CD4-positive, alpha-beta T cell treated with Interleukin-4 for 4 hours (primary cell): ENCODE measurements around the gene SLC13A4.
"Not testable (repeated sequence)": the region's sequence is repeated elsewhere in the genome, so short reads cannot be mapped to it uniquely, and the experiment has no call there.

Source experiments
- DNase-seq: peaks from one replicate; pipeline ENCODE4 v3.0.0-alpha.2; 2020

The SLC13A4 gene, protein sequence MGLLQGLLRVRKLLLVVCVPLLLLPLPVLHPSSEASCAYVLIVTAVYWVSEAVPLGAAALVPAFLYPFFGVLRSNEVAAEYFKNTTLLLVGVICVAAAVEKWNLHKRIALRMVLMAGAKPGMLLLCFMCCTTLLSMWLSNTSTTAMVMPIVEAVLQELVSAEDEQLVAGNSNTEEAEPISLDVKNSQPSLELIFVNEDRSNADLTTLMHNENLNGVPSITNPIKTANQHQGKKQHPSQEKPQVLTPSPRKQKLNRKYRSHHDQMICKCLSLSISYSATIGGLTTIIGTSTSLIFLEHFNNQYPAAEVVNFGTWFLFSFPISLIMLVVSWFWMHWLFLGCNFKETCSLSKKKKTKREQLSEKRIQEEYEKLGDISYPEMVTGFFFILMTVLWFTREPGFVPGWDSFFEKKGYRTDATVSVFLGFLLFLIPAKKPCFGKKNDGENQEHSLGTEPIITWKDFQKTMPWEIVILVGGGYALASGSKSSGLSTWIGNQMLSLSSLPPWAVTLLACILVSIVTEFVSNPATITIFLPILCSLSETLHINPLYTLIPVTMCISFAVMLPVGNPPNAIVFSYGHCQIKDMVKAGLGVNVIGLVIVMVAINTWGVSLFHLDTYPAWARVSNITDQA

DNA sequence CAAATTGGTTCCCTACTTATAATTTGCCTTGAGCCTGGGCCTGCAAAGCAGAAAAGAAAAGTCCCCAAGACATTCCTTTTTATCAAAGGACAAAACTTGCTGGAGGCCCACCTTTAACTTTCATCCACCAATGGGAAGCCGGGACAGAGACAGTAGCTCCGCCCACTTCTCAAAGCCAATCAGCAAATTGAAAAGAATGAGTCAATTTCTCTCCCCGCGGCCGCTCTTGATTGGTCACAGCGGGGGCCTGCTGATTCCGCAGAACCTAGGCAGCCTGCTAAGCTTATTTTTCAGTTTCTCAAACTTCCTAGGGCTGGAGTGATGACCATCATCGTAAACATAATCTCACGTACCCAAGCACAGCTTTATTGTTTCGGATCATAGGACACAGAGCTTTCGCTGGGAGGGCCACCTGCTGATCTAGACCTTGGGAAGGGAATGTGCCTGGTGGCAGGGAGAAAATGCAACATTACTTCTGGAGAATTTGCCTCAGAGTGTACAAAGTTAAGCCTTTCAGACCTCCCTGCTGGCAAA is at the start of gene SLC13A4:
Gene SLC13A4, minus strand, starts transcription at position 51 of the 534 bp plus-strand sequence. CDS start 690 bp downstream, outside the sequence.
- DNase-seq, result no peak

DNA sequence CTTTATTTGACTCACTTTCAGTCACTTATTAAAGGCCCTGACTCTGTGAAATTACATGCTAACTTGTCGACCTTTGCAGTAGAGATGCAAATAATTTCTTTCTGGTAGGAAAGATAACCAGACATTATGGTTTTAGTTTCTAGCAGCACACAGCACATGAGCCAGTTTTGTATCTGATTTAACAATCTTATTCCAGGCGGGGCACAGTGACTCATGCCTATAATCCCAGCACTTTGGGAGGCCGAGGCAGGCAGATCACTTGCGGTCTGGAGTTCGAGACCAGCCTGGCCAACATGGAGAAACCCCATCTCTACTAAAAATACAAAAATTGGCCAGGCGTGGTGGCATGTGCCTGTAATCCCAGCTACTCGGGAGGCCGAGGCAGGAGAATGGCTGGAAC is 47.9 kb upstream of the SLC13A4 start:
- DNase-seq, result not testable (repeated sequence)

DNA sequence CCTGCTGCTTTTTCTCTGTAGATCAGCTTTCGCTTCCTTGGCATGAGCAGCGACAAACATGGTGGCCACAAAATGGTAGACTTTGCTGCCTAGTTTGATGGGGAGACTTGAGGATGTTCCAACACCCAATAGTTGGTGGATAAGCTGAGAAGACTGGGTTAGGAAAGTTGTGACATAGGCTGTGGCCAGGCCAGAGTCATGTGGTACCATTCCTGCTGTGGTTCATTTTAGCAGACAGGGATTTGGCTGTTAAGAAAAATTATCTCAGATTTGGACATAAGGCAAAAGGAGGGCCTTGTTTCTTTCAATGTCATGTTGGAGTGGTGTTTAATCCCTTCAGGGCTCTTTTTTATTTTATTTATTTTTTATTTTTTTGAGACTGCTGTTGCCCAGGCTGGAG is 47.2 kb upstream of the SLC13A4 start:
- DNase-seq, result no peak

DNA sequence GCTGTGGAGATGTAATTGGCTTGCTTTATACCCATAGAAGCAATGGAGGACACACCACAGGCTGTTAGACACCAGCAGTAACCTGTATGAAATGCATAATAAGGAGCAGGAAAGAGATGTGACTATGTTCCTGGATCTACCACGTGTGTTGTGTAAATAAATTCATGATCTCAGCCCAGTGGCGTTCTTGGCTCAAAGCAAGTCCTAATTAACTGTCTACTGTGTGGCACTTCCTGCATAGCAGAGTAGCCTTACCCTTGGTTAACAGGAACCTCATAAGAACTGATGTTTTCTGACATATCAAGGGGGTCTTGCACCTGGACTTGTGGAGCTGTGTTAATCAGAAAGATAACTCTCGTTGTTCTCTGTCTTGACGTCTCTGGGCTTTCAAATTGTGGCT is 46.3 kb upstream of the SLC13A4 start:
- DNase-seq, result no peak

DNA sequence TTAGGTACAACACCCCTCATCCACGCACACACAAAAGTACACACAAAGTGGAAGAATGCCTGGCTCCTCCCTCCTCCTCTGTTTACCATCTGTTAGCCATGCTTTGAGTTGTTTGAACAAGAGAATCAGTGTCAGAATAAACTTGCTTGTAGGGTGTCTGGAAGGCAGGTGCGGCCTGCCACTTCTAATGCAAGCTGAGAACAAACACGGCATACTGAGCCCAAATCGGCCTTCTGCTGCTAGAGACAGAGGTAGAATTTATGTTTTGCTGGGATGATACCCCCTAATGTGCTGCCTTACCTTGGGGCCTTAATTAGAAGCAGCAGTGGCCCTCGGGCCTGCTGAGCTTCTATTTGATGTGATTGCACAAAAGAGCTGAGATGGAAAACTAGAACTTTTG is 45.5 kb upstream of the SLC13A4 start:
- DNase-seq, result no peak

DNA sequence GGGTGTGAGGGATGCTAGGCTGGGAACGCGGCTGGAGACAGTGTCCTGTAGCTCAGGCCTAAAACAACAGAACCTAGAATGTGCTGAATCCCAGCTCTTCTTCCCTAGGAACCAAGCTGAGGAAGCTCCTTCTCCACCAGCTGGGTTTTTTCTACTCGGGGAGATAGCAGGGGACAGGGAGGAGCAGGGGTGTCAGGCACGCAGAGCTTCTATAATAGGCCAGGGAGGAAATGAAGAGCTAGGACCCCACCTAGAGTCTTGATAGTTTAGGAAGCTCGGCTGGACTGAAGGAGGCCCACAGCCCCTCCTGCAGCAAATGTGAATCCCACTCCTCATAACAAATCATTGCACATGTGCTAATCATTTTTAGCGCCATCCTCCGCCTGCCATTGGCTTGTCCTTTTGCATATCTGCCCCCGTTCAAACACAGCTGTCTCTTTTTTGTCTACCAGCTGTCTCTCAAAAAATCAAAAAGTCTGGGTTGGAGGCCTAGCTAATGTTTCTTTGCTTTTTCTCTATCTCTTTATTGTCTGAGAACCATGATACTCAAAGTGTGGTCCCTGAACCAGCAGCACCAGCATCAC is 44.7 kb upstream of the SLC13A4 start:
- no peak for DNase-seq

DNA sequence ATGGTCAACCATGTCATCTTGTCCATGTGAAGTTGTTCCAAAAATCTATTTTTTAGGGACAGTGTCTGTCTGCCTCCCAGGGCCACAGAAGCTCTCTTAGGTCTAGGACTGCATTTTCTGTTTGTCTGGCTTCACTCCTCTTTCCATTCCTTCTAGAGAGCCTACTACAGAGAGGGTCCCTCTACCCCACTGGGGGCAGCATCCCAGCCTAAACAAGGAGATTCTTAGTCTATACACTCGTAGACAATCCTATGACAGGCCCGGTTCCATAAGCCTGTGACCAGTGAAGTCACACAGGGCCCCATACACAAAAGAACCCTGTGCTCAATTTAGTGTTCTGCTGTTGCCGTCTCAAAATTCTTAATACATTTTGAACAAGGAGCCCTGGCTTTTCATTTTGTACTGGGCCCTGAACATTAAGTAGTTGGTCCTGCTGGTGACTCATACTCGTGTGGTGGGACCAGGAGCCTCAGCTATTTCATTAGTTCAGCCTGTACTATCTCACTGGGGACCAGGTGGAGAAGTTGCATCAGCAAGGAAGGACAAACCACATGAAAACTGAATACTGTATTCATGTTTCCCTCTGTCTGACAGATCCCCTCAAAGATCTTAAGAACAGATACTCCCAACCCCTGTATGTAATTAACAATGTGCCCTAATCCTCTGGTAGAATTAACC is 44.1 kb upstream of the SLC13A4 start:
- DNase-seq, result no peak

DNA sequence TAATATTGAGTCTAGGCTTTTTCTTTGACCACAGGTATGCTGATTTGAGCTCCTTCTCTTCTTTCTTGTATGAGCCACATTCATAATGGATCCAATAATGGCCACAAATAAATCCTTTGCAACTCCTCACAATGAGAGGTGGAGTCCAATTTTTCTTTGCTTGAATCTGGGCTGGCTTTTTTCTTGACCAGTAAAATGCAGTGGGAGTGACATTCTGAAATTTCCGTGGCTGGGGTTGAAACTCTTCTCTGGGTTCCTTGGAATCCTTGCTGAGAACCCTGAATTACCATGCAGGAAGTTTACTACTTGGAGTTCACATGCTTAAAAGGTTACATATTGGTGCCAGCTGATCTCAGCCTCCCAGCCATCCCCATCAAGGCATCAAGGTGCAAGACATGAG is 43.1 kb upstream of the SLC13A4 start:
- no peak for DNase-seq

DNA sequence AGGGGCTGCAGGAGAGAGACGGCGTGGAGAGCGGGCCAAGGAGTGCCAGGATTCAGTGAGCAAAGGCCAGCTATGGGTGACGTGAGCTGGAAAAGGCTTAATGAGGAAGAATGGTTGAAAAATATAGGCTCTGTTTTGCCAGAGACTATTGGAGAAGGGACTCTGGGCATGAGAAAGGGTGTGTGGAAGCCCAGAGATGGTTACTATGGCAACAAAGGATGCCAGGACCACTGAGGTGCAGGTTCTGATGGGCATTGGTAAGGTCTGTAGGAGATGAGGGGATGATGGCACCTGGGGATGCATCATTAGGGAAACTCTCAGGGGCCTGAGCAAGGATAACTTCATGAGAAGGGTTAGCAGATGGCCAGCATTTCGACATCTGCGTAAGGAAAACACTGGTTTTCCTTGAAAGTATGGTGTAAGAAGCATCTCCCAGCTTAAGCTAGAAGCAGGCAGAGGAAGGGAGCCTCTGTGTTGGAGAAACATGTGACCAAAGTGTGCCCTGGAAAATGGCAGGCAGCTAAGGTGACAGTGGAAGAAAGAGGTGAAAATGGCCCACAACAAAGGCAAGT is 42.2 kb upstream of the SLC13A4 start:
- no peak for DNase-seq

DNA sequence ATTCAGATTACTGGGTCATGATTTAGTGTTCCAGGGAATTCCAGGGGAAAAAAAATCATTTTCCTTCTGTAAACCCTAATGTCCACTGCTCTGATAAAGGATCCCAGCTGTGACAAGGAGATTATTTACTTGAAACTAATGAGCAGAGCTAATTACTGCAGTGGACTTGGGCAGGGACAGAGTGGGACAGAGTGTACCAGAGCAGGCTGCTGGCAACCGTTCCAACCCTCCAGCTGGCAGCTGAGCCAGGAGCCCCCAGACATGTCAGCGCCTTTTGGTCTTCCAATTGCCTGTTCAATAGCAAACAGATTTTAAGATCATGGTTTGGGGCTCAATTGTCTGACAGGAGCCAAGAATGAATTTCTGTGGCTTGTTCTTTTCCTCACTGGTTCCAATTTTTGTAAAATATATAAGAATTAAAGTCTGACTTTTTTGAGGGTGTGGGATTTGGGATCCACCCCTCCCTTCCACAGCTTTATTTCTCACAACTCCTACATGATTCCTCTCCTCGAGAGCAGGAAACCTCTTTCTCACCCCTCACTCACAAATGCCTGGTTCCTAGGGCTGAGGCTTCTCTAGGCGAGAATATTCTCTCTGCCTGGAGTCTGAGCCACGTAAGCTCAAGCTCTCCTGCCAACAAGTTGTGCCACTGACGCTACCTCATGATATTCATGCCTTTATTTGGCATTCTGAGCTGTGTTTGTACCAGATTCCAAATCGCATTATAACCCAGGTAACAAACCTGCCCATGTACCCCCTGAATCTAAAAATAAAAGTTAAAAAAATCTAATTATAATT is 41.2 kb upstream of the SLC13A4 start:
- DNase-seq, result no peak

DNA sequence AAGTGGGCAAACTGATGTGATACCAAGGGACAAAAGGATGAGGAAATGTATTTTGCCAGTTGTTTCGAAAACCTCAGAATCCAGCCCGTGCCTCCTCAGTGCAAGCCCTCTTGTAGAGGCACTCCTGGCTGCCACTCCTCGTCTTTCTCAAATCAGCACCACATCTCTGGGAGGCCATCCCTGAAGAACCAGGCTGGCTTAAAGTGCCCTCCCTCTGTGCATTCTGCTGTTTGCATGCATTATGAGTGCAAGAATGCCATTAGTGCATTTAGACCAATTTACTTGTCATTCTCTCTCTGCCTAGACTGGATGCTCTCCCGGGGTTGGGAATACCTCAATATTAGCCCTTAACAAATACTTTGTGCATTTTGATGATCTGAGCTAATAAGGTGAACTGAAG is 40.5 kb upstream of the SLC13A4 start:
- DNase-seq, result no peak

DNA sequence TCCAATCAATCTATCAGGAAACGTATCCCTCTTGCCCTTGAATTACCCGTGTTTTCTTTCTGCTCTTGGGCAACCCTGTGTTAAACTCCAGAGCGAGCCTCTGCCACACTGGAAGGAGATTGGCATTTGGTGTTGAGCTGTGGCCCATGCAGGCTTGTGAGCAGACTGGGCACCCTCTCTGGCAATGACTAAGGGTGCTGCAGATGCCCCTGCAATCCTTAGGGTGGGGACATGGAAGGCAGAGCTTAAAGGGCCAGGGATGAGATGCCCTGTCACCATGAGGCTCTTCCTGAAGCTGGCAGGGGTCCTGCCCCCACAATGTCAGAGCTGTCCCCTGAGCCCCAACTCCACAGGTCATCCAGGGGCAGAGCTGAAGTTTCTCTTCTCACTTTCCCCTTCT is 40.1 kb upstream of the SLC13A4 start:
- DNase-seq, result no peak

DNA sequence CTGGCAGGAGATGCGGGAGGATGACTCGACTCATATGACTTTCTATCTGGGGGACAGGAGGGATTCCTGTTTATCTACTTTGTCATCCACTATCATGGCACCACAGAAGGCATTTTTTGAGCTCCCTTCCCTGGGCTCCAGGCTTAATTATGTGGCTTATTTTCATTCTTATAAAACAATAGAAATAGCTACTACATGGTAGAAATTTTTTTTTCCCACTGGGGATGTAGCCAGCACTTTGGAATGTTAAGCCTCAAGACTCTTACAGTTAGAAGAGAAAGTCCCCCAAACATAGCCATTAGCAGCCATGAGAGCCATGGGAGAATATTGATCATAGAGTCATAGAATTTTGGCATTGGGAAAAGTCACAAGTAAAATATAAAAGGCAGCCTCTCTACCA is 35.3 kb upstream of the SLC13A4 start:
- no peak for DNase-seq

DNA sequence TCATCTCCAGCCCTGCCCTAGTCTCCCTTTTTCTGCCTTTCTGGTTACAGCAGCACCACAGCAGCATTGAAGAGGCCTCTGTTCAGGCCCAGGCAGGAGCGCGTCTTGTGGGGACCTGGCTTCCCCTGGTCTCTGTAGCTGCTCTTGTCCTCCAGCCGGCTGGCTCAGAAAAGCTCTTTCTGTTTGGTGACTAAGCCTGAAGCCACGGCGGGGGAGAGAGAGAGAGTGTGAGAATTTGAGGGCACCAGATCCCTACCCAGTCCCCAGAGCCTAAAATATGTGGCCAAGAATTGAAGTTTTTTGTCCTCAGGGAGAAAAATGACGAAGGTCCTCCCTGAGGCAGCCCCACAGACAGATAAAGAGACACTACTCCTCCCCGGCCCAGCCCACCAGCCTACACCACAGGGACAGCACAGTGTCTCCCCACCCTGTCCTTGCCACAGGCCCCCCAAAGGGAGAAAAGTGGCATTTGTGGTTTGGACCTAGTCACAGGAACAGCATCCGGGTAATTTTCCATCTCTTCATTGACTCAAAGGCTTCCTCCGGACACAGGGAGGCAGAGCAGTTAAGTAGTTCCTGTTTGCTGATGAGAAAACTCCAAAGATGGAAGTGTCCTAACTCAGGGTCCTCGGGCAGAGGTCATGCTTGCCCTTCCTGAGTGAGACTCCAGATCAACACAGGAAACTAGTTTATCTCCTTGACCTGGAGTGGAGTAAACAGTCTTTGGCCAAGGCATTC is 33.9 kb upstream of the SLC13A4 start:
- DNase-seq, result no peak

DNA sequence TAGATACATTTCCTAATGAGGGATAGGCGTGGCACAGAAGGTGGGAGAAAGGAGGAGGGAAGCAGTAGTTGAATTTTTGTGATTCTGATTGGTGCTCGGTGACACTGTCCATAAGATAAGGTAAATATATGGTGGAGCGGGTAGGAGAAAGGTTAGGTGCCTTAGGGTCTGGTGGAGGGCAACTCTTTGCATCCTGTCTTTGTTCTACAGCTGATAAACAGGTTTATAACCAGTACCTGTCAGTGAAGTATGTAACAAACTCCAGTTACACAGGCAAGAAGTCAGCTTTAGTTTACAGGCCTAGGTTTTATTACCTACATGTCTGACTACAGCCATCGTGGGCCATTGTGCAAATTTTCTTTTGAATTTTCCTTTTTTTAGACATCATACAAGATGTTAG is 31.5 kb upstream of the SLC13A4 start:
- DNase-seq, result no peak

DNA sequence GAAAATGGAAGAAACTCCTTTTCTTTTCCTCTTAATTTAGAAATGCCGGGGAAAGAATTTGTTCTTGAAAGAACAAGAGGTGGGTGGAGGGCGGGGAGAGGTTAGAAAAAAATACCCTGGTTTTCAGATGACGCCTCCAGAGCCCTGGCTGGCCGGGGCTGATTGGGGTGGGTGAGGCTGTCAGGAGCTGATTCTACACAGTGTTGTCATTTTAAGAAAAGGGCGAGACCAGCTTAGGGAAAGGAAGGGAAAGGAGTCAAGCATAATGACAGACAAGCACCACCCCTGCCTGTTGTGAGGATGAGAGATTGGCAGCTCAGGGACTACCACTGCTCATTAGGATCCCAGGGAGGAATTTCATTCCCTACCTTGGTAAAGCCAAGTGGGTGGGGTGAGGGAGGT is 30.5 kb upstream of the SLC13A4 start:
- DNase-seq, result no peak

DNA sequence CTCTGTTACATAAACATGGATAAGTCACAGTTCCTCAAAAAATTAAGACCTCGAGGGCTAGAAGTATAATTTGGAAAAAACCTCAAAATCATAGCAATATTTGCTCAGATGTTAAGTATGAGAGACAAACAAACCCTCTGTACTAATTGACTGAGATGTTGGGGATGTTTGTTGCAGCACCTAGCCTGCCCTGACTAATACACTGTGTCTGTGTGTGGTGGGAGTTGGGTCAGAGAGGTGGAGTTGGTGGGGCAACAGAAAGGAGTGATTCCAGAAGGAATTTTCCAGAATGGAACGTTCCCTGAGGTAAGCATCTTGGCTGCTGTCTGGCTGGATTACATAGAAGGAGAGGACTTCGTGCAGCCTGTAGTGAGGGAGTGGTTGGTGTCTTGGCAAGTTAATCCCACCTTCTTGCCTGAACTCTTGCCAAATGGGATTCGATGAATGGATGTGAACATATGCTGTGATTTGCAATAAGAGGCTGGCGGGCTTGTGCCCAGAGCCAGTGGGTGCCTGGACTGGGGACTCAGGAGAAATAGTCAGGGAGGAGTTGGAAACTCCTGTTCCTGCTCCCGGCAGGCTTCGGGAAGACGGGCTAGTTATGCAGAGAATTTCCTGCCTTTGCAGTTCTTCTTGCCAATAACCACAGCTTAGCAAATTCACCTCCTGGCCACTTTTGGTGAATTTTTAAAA is 29.9 kb upstream of the SLC13A4 start:
- DNase-seq, result no peak

DNA sequence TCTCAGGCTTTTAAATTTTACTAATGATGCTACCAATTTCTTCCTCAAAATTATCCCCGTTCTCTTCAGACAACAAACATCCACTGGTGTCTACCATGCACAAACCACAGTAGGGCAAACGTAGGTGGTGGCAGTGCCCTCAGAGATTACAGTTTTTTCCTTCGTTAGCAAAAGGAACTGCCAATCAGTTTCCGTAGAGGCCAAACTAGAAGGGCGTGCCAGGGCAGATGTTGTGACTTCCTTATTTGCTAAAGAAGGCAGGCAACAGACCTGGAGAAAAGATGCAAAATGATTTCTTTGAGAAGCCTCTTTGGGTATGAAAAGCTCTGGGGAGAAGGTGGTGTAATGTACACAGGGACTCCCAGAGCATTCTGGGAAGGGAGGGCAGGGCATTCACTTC is 28.2 kb upstream of the SLC13A4 start:
- DNase-seq, result no peak

DNA sequence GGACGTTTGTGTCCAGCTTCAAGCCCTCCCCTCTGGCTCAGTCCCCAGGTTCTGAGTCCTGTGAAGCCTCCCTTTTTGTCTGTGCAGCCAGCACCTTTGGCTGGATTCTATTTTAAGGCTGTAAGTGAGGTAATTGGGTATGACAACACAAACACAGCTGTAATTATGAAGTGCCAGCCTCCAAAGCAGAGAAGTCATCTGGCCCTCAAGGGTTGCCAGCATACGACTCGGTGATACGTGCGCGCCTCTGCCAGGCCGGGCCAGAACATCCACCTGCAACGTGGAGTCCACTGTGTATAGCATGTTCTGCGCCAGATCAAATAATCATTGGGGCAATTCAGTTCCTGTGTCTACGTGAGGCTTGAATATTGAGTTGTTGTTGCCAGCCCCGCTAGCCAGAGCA is 27.4 kb upstream of the SLC13A4 start:
- no peak for DNase-seq

DNA sequence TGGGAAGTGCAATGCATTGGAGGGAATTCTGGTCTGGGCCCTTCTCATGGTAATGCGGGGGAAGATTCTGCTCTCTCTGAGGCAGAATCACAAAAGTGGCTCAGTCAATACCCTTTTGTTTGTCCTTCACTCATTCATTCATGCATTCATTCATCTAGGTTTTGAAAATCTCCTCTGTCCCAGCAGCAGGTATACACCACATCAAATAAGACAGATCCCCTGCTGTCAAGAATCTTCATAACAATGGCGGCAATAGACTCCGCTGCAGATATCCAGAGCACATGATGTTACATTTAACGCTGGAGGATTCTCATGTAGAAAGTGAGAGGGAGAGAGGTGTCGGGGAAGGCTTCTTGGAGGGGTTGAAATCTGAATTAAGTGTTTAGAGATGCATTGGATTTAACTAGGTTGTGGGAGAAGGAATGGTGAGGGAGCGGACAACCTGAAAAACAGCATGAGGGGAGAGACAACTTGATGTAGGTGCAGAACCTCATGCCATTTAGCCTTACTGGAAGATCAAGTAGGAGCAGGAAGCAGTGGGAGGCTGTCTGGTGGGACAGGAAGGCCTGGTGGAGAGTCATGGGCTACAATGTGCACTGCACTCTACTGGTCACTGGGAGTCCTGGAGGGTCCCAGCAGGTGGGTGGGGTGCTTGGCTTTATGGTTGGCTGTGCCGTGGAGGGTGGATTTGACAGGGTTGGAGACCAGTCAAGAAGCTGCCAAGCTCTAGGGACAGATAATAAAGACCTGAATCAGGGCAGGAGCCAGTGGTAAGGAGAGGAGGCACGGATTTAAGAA is 25.8 kb upstream of the SLC13A4 start:
- DNase-seq, result no peak
